HepG2 (cell line): ENCODE results near the gene USP40. TPM values are rescaled to one million over a fixed set of nuclear protein-coding genes. Genes with fewer than 3 reads are reported as not detected.
A peak's percentile ranks its signal among the peaks of the same experiment; 100 is the strongest.

Experiments
- ATAC-seq: fragments of 200-7000 bp; cut with Tn5 transposase; 3 replicates; pipeline ENCODE4 v1.9.1; 2020; ENCODE audit warnings: mild to moderate bottlenecking, moderate library complexity
- BruUV-seq: library from RNA; stranded (reverse); fragments of 400-500 nt; replicated peaks from 2 replicates; lab custom pipeline; 2021; lab: Mats Ljungman, UMichigan
- CTCF ChIA-PET: fragments of 300-600 bp; formaldehyde crosslinking; extraction: SDS; loops from one replicate; lab custom pipeline; 2021; ENCODE audit warnings: low total read pairs, inconsistent platforms, low intra/inter-chr PET ratio; lab: Yijun Ruan, JAX
- POLR2A ChIA-PET: fragments of 350-600 bp; sonication (Branson Sonifier 250); formaldehyde crosslinking; loops from one replicate; lab custom pipeline; 2020; ENCODE audit warnings: antibody characterized with exemption, inconsistent platforms; lab: Yijun Ruan, JAX
- DNase-seq: peaks from one replicate; pipeline ENCODE4 v3.0.0-alpha.2; 2015; ENCODE audit warnings: low spot score
- FAIRE-seq: peaks from 3 replicates; lab custom pipeline; 2011; peaks lifted over from hg19 to GRCh38; lab: Jason Lieb, UNC
- H2AFZ ChIP-seq: one replicate; pipeline ENCODE4 v1.6.1; 2011; ENCODE audit warnings: low read length, inconsistent platforms
- H3K27ac ChIP-seq: fragments of 300-600 bp; 3 replicates; pipeline ENCODE4 v1.8.0; 2011; ENCODE audit warnings: mixed run types, mild to moderate bottlenecking, mixed read lengths, low read length, inconsistent platforms; ENCODE audit not compliant: insufficient read depth; ENCODE audit errors: extremely low read length
- H3K27me3 ChIP-seq, 2 experiments: fragments of 200-600 bp in 1 of 2; 2 replicates in 1 of 2; 3 replicates in 1 of 2; pipeline versions ENCODE4 v1.6.0 to v1.8.0; 2011; ENCODE audit warnings: low read length in 2 of 2, mild to moderate bottlenecking in 2 of 2, moderate library complexity in 2 of 2, inconsistent platforms in 1 of 2; ENCODE audit not compliant: insufficient read depth in 2 of 2, control insufficient read depth in 1 of 2
- H3K36me3 ChIP-seq, 2 experiments: fragments of 200-600 bp in 1 of 2; replicated peaks in 1 of 2; 2 replicates in 1 of 2; 3 replicates in 1 of 2; pipeline versions ENCODE4 v1.5.1 to v1.8.0; 2011; ENCODE audit warnings: low read length in 2 of 2, inconsistent platforms in 1 of 2; ENCODE audit not compliant: insufficient read depth in 2 of 2, control insufficient read depth in 1 of 2
- H3K4me1 ChIP-seq: 2 replicates; pipeline ENCODE4 v1.5.1; 2012; ENCODE audit warnings: low read length, inconsistent platforms; ENCODE audit not compliant: insufficient read depth
- H3K4me2 ChIP-seq: 2 replicates; pipeline ENCODE4 v1.6.0; 2011; ENCODE audit warnings: low read depth, low read length, inconsistent platforms
- H3K4me3 ChIP-seq, 3 experiments: fragments of 200-600 bp in 1 of 3; sonication (generic), shearing (Covaris generic) in 1 of 3; replicated peaks in 1 of 3; 2 replicates each; pipeline ENCODE4 v1.5.1; 2011 to 2016; ENCODE audit warnings: low read length in 3 of 3, inconsistent platforms in 2 of 3, low read depth in 2 of 3, mild to moderate bottlenecking in 2 of 3, control low read depth in 1 of 3, mixed read lengths in 1 of 3; ENCODE audit not compliant: insufficient read depth in 1 of 3
- H3K79me2 ChIP-seq: one replicate; pipeline ENCODE4 v1.6.1; 2011; ENCODE audit warnings: low read length, inconsistent platforms; ENCODE audit not compliant: insufficient read depth
- H3K9ac ChIP-seq: 2 replicates; pipeline ENCODE4 v1.6.0; 2011; ENCODE audit warnings: mild to moderate bottlenecking, low read depth, low read length, inconsistent platforms; ENCODE audit not compliant: insufficient read depth
- H3K9me3 ChIP-seq: 2 replicates; pipeline ENCODE4 v1.5.1; 2012; ENCODE audit warnings: mild to moderate bottlenecking, low read length
- H4K20me1 ChIP-seq: 2 replicates; pipeline ENCODE4 v1.6.0; 2011; ENCODE audit warnings: inconsistent platforms, mild to moderate bottlenecking, low read length, moderate library complexity; ENCODE audit not compliant: insufficient read depth
- AGO2 ChIP-seq: fragments of 200-400 bp; formaldehyde crosslinking; optimal IDR thresholded peaks from 2 replicates; pipeline ENCODE3; 2017; ENCODE audit warnings: mild to moderate bottlenecking, low read depth, low read length, moderate library complexity
- ARHGAP35 ChIP-seq: sonication (generic); formaldehyde crosslinking; IDR thresholded peaks from 2 replicates; pipeline ENCODE4 v1.9.0; 2022; ENCODE audit warnings: mild to moderate bottlenecking, inconsistent platforms, moderate library complexity, missing genetic modification reagents, borderline replicate concordance
- ATRX ChIP-seq: sonication (generic); formaldehyde crosslinking; IDR thresholded peaks from 2 replicates; pipeline ENCODE4 v1.4.0; 2020; ENCODE audit warnings: missing genetic modification reagents, borderline replicate concordance
- DR1 ChIP-seq: sonication (generic); formaldehyde crosslinking; IDR thresholded peaks from 2 replicates; pipeline ENCODE4 v1.8.0; 2021; ENCODE audit warnings: mild to moderate bottlenecking, missing genetic modification reagents, inconsistent platforms
- EEA1 ChIP-seq: sonication (generic); formaldehyde crosslinking; IDR thresholded peaks from 2 replicates; pipeline ENCODE4 v1.5.1; 2020; ENCODE audit warnings: mild to moderate bottlenecking, missing genetic modification reagents, borderline replicate concordance
- HNRNPH1 ChIP-seq: fragments of 200-400 bp; formaldehyde crosslinking; optimal IDR thresholded peaks from 2 replicates; pipeline ENCODE3; 2017; ENCODE audit warnings: mild to moderate bottlenecking, low read depth, low read length
- ISX ChIP-seq: sonication (generic); formaldehyde crosslinking; conservative IDR thresholded peaks from 2 replicates; pipeline ENCODE4 v1.5.0; 2020; ENCODE audit warnings: missing genetic modification reagents
- THAP9 ChIP-seq: sonication (generic); formaldehyde crosslinking; IDR thresholded peaks from 2 replicates; pipeline ENCODE4; 2020; ENCODE audit warnings: missing genetic modification reagents, mild to moderate bottlenecking, borderline replicate concordance
- ZFP1 ChIP-seq: IDR thresholded peaks from 2 replicates; pipeline ENCODE4 v1.6.1; 2016
- ZFP41 ChIP-seq: sonication (generic); formaldehyde crosslinking; IDR thresholded peaks from 2 replicates; pipeline ENCODE4 v1.4.0; 2020; ENCODE audit warnings: mild to moderate bottlenecking, missing genetic modification reagents, borderline replicate concordance
- ZNF10 ChIP-seq: sonication (generic); formaldehyde crosslinking; IDR thresholded peaks from 2 replicates; pipeline ENCODE4 v1.4.0; 2020; ENCODE audit warnings: mild to moderate bottlenecking, low read depth, missing genetic modification reagents, borderline replicate concordance
- ZNF205 ChIP-seq: IDR thresholded peaks from 2 replicates; pipeline ENCODE4 v1.6.1; 2018; ENCODE audit warnings: missing biosample characterization, missing genetic modification reagents
- ZNF333 ChIP-seq: sonication (generic); formaldehyde crosslinking; IDR thresholded peaks from 2 replicates; pipeline ENCODE4 v1.4.0; 2020; ENCODE audit warnings: mild to moderate bottlenecking, missing genetic modification reagents, borderline replicate concordance
- ZNF891 ChIP-seq: sonication (generic); formaldehyde crosslinking; IDR thresholded peaks from 2 replicates; pipeline ENCODE4 v1.5.0; 2020; ENCODE audit warnings: mild to moderate bottlenecking, missing genetic modification reagents
- WGBS: methylation state at CpG from one replicate; pipeline ENCODE4 v1.1.6; 2017; ENCODE audit warnings: low lambda C conversion rate; 5-methylcytosine and 5-hydroxymethylcytosine counted together
- in situ Hi-C: cut with HindIII; loops from 2 replicates; pipeline ENCODE4 v1.10.0; 2017; ENCODE audit warnings: low pct_unique_long_range_greater_than_20kb; ENCODE audit not compliant: extremely low pct_ligation_motif_present
- intact Hi-C: fragments of 100-400 bp; cut with micrococcal nuclease; formaldehyde crosslinking; loops from one replicate; pipeline ENCODE4 v1.10.0; 2022; ENCODE audit not compliant: unreplicated experiment
- polyA plus RNA-seq, 8 experiments: library from polyadenylated mRNA; depleted of rRNA in 3 of 8; stranded (reverse) in 7 of 8; unstranded in 1 of 8; fragments of >200 nt; fragmentation: Illumina TruSeq in 4 of 8; extraction: Trizol in 4 of 8; gene quantifications; 2 replicates each; pipeline versions ENCODE4 v1.2.1 to v1.2.3, GENCODE V29; 2011 to 2016; ENCODE audit warnings: low read depth in 4 of 8, missing spikeins in 1 of 8, mixed read lengths in 1 of 8; ENCODE audit not compliant: insufficient read depth in 1 of 8
- total RNA-seq, 5 experiments: library from RNA; depleted of rRNA; stranded (reverse); fragments of >200 nt; fragmentation: Illumina TruSeq; extraction: Trizol; gene quantifications; 2 replicates each; pipeline ENCODE4 v1.2.3, GENCODE V29; 2016; ENCODE audit warnings: low read depth in 1 of 5

Gene USP40
- total and polyA plus RNA-seq, 2 of the 13 experiments (the other 11 are each of a cell fraction or from before 2014, with no cell fraction given), result 41.0 to 46.3 TPM

- Histone ChIP-seq H3K27ac (no peak overlapping the region), H3K9me3 (no peaks in the 10 kb centered on the region), H3K4me3 (no peak overlapping the region), H3K79me2 (no peaks in the 10 kb centered on the region), H3K4me1 (no peaks in the 10 kb centered on the region), H3K27me3 (no peaks in the 10 kb centered on the region), H4K20me1 (peaks cover 3% of the 10 kb centered on the region; the same call in 1 of the 2 replicates), H3K36me3 (peaks cover 39 to 58% of the 10 kb centered on the region in 2 experiments), H3K4me2 (no peak overlapping the region), H3K9ac (no peak overlapping the region), H2AFZ (no peak overlapping the region)
- FAIRE-seq (no peak), DNase-seq (no peak), ATAC-seq (no peak)
- TF ChIP-seq ZNF891 (CRISPR knock-in tag), result 0 out of 2 replicates have a peak, but pooled peaks have one; percentile 23
- TF ChIP-seq AGO2, result peak; percentile 39
- TF ChIP-seq ATRX (CRISPR knock-in tag), result no peak
- intact Hi-C loops, result loop anchor here (10.0 kb wide), 2 partner anchors 87 to 393 kb away; partner anchors contain the start of gene DGKD
- no TSS peak for BruUV-seq
- WGBS, result 95% methylated on average over 24 of the region's 26 CpGs
- CTCF ChIA-PET, result no interaction called here
- in situ Hi-C loops, result no loop called here
- POLR2A ChIA-PET, result no interaction called here
Observed at GRCh38 chr2:233441161-233442027, 125.2 kb downstream of the USP40 start.

GRCh38 chr2:233440714-233441113, 125.9 kb downstream of the USP40 start:
- H3K27ac ChIP-seq, result no peak overlapping the region
- ATAC-seq (no peak), DNase-seq (no peak), FAIRE-seq (no peak)
- H3K9ac ChIP-seq, result no peak overlapping the region
- peaks cover 3% of the 10 kb centered on the region; the same call in 1 of the 2 replicates for H4K20me1 ChIP-seq
- H3K9me3 ChIP-seq, result no peaks in the 10 kb centered on the region
- peaks cover 38 to 58% of the 10 kb centered on the region in 2 experiments for H3K36me3 ChIP-seq
- no peak overlapping the region for H3K4me2 ChIP-seq
- POLR2A ChIA-PET, result no interaction called here
- no peaks in the 10 kb centered on the region for H3K27me3 ChIP-seq
- H3K4me1 ChIP-seq, result no peaks in the 10 kb centered on the region
- CTCF ChIA-PET, result no interaction called here
- in situ Hi-C loops (no loop called here), intact Hi-C loops (loop anchor here (10.0 kb wide), 2 partner anchors 86 to 394 kb away; partner anchors contain the start of gene DGKD)
- no peak overlapping the region for H2AFZ ChIP-seq
- no TSS peak for BruUV-seq
- no peak overlapping the region for H3K4me3 ChIP-seq
- no peaks in the 10 kb centered on the region for H3K79me2 ChIP-seq
- WGBS, result 92% methylated on average over 8 of the region's 9 CpGs
- TF ChIP-seq EEA1 (CRISPR knock-in tag) (no peak), ARHGAP35 (CRISPR knock-in tag) (no peak), ISX (CRISPR knock-in tag) (no peak), ZNF333 (no peak), THAP9 (CRISPR knock-in tag) (no peak), DR1 (no peak), HNRNPH1 (no peak), ZFP41 (no peak), ZFP1 (no peak), ZNF10 (CRISPR knock-in tag) (no peak), ZNF205 (CRISPR knock-in tag) (no peak)
